PC-9 (cell line): ENCODE results near the gene NKAIN1.

ENCODE experiments used
- CTCF ChIP-seq: fragments of 200-600 bp; sonication (generic); conservative IDR thresholded peaks from 2 replicates; pipeline ENCODE4 v1.6.1; 2017; ENCODE audit warnings: mixed run types, antibody characterized with exemption, mild to moderate bottlenecking, moderate library complexity
- EZH2 ChIP-seq: fragments of 200-600 bp; sonication (generic); IDR thresholded peaks from 2 replicates; pipeline ENCODE4 v1.8.0; 2017; ENCODE audit warnings: antibody characterized with exemption, low read depth

GRCh38 chr1:31198150-31198549, 41.5 kb downstream of the NKAIN1 start:
- TF ChIP-seq CTCF (no peak), EZH2 (no peak)
